ENCODE data around the gene RAB19. TPM values are rescaled to one million over a fixed set of nuclear protein-coding genes. Genes with fewer than 3 reads are reported as not detected.

Gene RAB19
- total and polyA plus RNA-seq, 12 donors, result not detected

- Histone ChIP-seq H3K27ac (no peak overlapping the region), H3K4me1 (no peaks in the 10 kb centered on the region), H3K27me3 (no peaks in the 10 kb centered on the region), H3K9me3 (no peaks in the 10 kb centered on the region), H3K36me3 (peaks cover 0 to 57% (median 0%) of the 10 kb centered on the region in 9 donors), H3K4me3 (no peak overlapping the region)
- no peak for TF ChIP-seq CTCF (IDR thresholded peaks at IDR 0.05)
- ATAC-seq, result peak in 1 of 8 donors; percentile 38
- DNase-seq, result no peak
- intact Hi-C loops (cut with DNase I), result no loop called here
- 68 to 84% methylated on average over 3 of the region's 3 CpGs for WGBS, 2 donors
Observed at GRCh38 chr7:140364819-140365218, 39.0 kb upstream of the RAB19 start.

GRCh38 chr7:140367528-140367927, 36.3 kb upstream of the RAB19 start:
- intact Hi-C loops (cut with DNase I), result no loop called here
- Histone ChIP-seq H3K9me3 (no peaks in the 10 kb centered on the region), H3K4me1 (no peaks in the 10 kb centered on the region), H3K27me3 (no peaks in the 10 kb centered on the region), H3K4me3 (no peak overlapping the region), H3K27ac (no peak overlapping the region), H3K36me3 (peaks cover 0 to 53% (median 0%) of the 10 kb centered on the region in 9 donors)
- no peak for TF ChIP-seq CTCF (IDR thresholded peaks at IDR 0.05)
- DNase-seq, result no peak
- ATAC-seq, result no peak
- WGBS, 2 donors, result 88 to 90% methylated on average over 9 of the region's 9 CpGs

DNA sequence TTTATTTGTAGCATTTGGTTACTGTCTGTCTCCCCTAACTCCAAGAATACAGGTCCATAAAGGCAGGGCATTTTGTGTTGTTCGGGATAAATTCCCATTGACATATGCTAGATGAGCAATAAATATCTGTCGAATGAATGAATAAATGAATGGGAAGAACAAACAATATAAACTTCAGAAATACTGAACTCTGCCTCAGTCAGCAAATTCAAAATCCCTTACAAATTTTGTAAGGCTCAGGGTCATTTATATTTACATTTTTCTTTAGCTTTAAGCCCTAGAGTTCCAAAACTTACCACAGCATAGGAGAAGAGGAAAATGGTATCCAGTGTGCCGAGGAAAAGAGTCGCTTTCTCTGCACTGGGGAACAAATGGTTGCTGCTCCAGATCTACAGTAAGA, 34.6 kb upstream of the RAB19 start:
- Histone ChIP-seq H3K27me3 (no peaks in the 10 kb centered on the region), H3K4me1 (no peaks in the 10 kb centered on the region), H3K4me3 (no peak overlapping the region), H3K36me3 (peaks cover 0 to 58% (median 0%) of the 10 kb centered on the region in 9 donors), H3K9me3 (no peaks in the 10 kb centered on the region), H3K27ac (no peak overlapping the region)
- ATAC-seq, result no peak
- intact Hi-C loops (cut with DNase I), result no loop called here
- DNase-seq, result no peak
- 96% methylated on average over 4 of the region's 4 CpGs for WGBS, 2 donors
- no peak for TF ChIP-seq CTCF (IDR thresholded peaks at IDR 0.05)

DNA sequence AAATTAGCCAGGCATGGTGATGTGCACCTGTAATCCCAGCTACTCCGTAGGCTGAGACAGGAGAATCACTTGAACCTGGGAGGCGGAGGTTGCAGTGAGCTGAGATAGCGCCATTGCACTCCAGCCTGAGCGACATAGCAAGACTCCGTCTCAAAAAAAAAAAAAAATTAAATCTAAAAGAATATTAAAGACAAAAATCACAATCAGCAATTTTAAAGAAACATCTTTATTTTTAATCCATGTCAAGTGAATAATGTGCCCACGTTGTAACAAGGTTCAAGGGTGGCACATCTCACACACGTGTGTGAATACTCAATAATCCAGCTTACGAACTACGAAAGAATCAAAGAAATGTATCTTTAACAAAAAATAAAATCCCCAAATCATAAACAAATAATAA, 28.5 kb upstream of the RAB19 start:
- ATAC-seq (no peak), DNase-seq (no peak)
- Histone ChIP-seq H3K9me3 (no peaks in the 10 kb centered on the region), H3K36me3 (peaks cover 0 to 75% (median 25%) of the 10 kb centered on the region in 9 donors), H3K4me3 (no peak overlapping the region), H3K27ac (peak overlapping the region in 1 of 10 donors; percentile 59), H3K4me1 (no peaks in the 10 kb centered on the region), H3K27me3 (no peaks in the 10 kb centered on the region)
- WGBS, 2 donors, result 98 to 99% methylated on average over 9 of the region's 9 CpGs
- intact Hi-C loops (cut with DNase I), result no loop called here
- TF ChIP-seq CTCF (IDR thresholded peaks at IDR 0.05), result no peak

Measured in heart right ventricle (tissue), 16 donors.